Measurements from ENCODE around the gene MCM10. TPM values are rescaled to one million over a fixed set of nuclear protein-coding genes. Genes with fewer than 3 reads are reported as not detected.

MCM10 gene
- total RNA-seq, 2 experiments from 2014 or later = 0.16 to 0.50 TPM

- Histone ChIP-seq H3K27me3 (ENCODE audit: control insufficient read depth in 1 of 2, insufficient read depth in 2 of 2, low read length in 2 of 2) (no peaks in the 10 kb centered on the region), H3K27ac (ENCODE audit: low read depth in 1 of 2, low read length in 2 of 2) (peak overlapping the region in 1 of 2 donors; percentile 42), H3K36me3 (ENCODE audit: insufficient read depth, low read length) (peaks cover 79% of the 10 kb centered on the region), H3K9me3 (ENCODE audit: control insufficient read depth in 1 of 2, insufficient read depth in 1 of 2, low read length in 2 of 2) (no peaks in the 10 kb centered on the region), H3K4me3 (ENCODE audit: low read length) (peak overlapping the region; percentile 4), H3K4me1 (ENCODE audit: insufficient read depth, low read length) (peaks cover 24% of the 10 kb centered on the region)
- peaks cover 34% of the 10 kb centered on the region for H3K4me1 Mint-ChIP-seq (ENCODE audit: low read depth)
- intact Hi-C loops (cut with DNase I, micrococcal nuclease) = no loop called here
- H3K9me3 Mint-ChIP-seq = no peaks in the 10 kb centered on the region
- H3K27me3 Mint-ChIP-seq = no peaks in the 10 kb centered on the region
- ChIA-PET CTCF (interaction anchor here (0.9 to 1.9 kb wide), 4 partner anchors 17 to 186 kb away, joined by 3 to 7 read pairs (median 5); partner anchors contain the start of genes MCM10 and OPTN), POLR2A (interaction anchor here (1.3 to 1.4 kb wide), 2 partner anchors 9 to 16 kb away, joined by 3 to 4 read pairs; partner anchors contain the start of gene OPTN)
- peaks cover 83% of the 10 kb centered on the region for H3K36me3 Mint-ChIP-seq (ENCODE audit: low read depth)
- TF ChIP-seq CTCF (IDR thresholded peaks at IDR 0.05) = no peak
- ATAC-seq (ENCODE audit: poor library complexity) = peak; percentile 77
- H3K27ac Mint-ChIP-seq = peak overlapping the region; percentile 73
- peak overlapping the region; percentile 77 for H3K4me3 Mint-ChIP-seq
- peak in 3 of 14 experiments; percentile 46 to 67 (median 62) for DNase-seq
These were observed 45.2 kb upstream of the MCM10 start for GRCh38 chr10:13115832-13116803.

- peaks cover 82% of the 10 kb centered on the region for H3K36me3 ChIP-seq (ENCODE audit: insufficient read depth, low read length)
These were observed 43.2 kb upstream of the MCM10 start for GRCh38 chr10:13117841-13118783.

More at GRCh38 chr10:13117841-13118783, 43.2 kb upstream of the MCM10 start:
- intact Hi-C loops (cut with DNase I, micrococcal nuclease) = no loop called here
- ChIA-PET CTCF (interaction anchor here (0.6 to 2.0 kb wide), 3 partner anchors 19 to 1754 kb away, joined by 3 to 11 read pairs (median 5); partner anchors contain the start of gene OPTN), POLR2A (interaction anchor here (1.7 kb wide), 1 partner anchor 10 kb away, joined by 10 read pairs; no protein-coding TSS in a partner anchor)
- Mint-ChIP-seq H3K4me1 (ENCODE audit: low read depth) (peaks cover 34% of the 10 kb centered on the region), H3K36me3 (ENCODE audit: low read depth) (peaks cover 85% of the 10 kb centered on the region), H3K4me3 (no peak overlapping the region), H3K27ac (no peak overlapping the region), H3K9me3 (no peaks in the 10 kb centered on the region), H3K27me3 (no peaks in the 10 kb centered on the region)
- no peak overlapping the region for H3K27ac ChIP-seq (ENCODE audit: low read depth in 1 of 2, low read length in 2 of 2)
- no peak for TF ChIP-seq CTCF (IDR thresholded peaks at IDR 0.05)
- H3K27me3 ChIP-seq (ENCODE audit: control insufficient read depth in 1 of 2, insufficient read depth in 2 of 2, low read length in 2 of 2) = no peaks in the 10 kb centered on the region
- H3K9me3 ChIP-seq (ENCODE audit: control insufficient read depth in 1 of 2, insufficient read depth in 1 of 2, low read length in 2 of 2) = no peaks in the 10 kb centered on the region
- ATAC-seq (ENCODE audit: poor library complexity) = no peak
- peak in 2 of 14 experiments; percentile 9 to 25 for DNase-seq
- peaks cover 24% of the 10 kb centered on the region for H3K4me1 ChIP-seq (ENCODE audit: insufficient read depth, low read length)
- H3K4me3 ChIP-seq (ENCODE audit: low read length) = no peak overlapping the region
